HG03342 (cell line): ENCODE data around the gene DNAJB9.

ENCODE experiments used
- ATAC-seq: cut with Tn5 transposase; IDR thresholded peaks from one replicate; pipeline ENCODE4 v1.9.1; 2021; ENCODE audit warnings: mild to moderate bottlenecking, moderate library complexity; ENCODE audit not compliant: unreplicated experiment

DNAJB9 gene

GRCh38 chr7:108604307-108605077, 34.8 kb downstream of the DNAJB9 start:
- no peak for ATAC-seq

GRCh38 chr7:108605559-108606201, 36.0 kb downstream of the DNAJB9 start:
- peak; percentile 50 for ATAC-seq

- ATAC-seq = no peak
These were observed 40.0 kb downstream of the DNAJB9 start for GRCh38 chr7:108609643-108610042.

GRCh38 chr7:108611268-108611667, 41.6 kb downstream of the DNAJB9 start:
- no peak for ATAC-seq

GRCh38 chr7:108613147-108613948, 43.7 kb downstream of the DNAJB9 start:
- peak; percentile 85 for ATAC-seq

- no peak for ATAC-seq
These were observed 44.3 kb downstream of the DNAJB9 start for GRCh38 chr7:108613949-108614381.

- no peak for ATAC-seq
These were observed 45.2 kb downstream of the DNAJB9 start for GRCh38 chr7:108614896-108615295.

- no peak for ATAC-seq
These were observed 48.4 kb downstream of the DNAJB9 start for GRCh38 chr7:108618056-108618455.

- ATAC-seq = peak; percentile 84
These were observed 53.5 kb downstream of the DNAJB9 start for GRCh38 chr7:108623220-108623619.
